Sigmoid colon (tissue), 4 donors: ENCODE results near the gene AGBL1.

Experiments used
- CTCF ChIP-seq, 4 experiments: fragments of 450-650 bp in 3 of 4; fragments of 200-600 bp in 1 of 4; IDR thresholded peaks; one replicate each; pipeline ENCODE4 v1.5.1; 2016 to 2019; ENCODE audit warnings: antibody characterized with exemption in 4 of 4, mild to moderate bottlenecking in 3 of 4, moderate library complexity in 2 of 4
- EP300 ChIP-seq, 4 donors: sonication (generic); formaldehyde crosslinking; IDR thresholded peaks; one replicate each; pipeline ENCODE4 v1.6.1; 2017; ENCODE audit warnings: antibody characterized with exemption in 4 of 4
- POLR2A ChIP-seq, 2 donors: fragments of 450-650 bp; IDR thresholded peaks; one replicate each; pipeline ENCODE4 v1.6.1; 2016; ENCODE audit warnings: antibody characterized with exemption in 2 of 2, mild to moderate bottlenecking in 2 of 2, moderate library complexity in 2 of 2

GRCh38 chr15:86764021-86764420, 684.4 kb downstream of the AGBL1 start:
- TF ChIP-seq CTCF (IDR thresholded peaks at IDR 0.05) = no peak
- no peak for TF ChIP-seq POLR2A (IDR thresholded peaks at IDR 0.05)
- no peak for TF ChIP-seq EP300 (IDR thresholded peaks at IDR 0.05)
